Testis (tissue), 3 donors: ENCODE data around the gene NELL2. TPM values are rescaled to one million over a fixed set of nuclear protein-coding genes. Genes with fewer than 3 reads are reported as not detected.

Experiments
- DNase-seq: peaks from one replicate; pipeline ENCODE4 v3.0.0-alpha.2; 2019
- H3K27ac ChIP-seq, 2 donors: fragments of 200-600 bp; sonication (generic); one replicate each; pipeline ENCODE4 v1.5.1; 2019
- H3K27me3 ChIP-seq: fragments of 200-600 bp; sonication (generic); one replicate; pipeline ENCODE4 v1.5.1; 2019
- H3K36me3 ChIP-seq: fragments of 200-600 bp; sonication (generic); one replicate; pipeline ENCODE4 v1.5.1; 2017; ENCODE audit warnings: low read depth; ENCODE audit errors: missing control alignments
- H3K4me1 ChIP-seq: fragments of 200-600 bp; sonication (generic); one replicate; pipeline ENCODE4 v1.5.1; 2019
- H3K4me3 ChIP-seq, 2 donors: fragments of 200-600 bp; sonication (generic); one replicate each; pipeline ENCODE4 v1.5.1; 2017 to 2019
- H3K9me3 ChIP-seq: fragments of 200-600 bp; sonication (generic); one replicate; pipeline ENCODE4 v1.5.1; 2017
- POLR2A ChIP-seq: fragments of 450-650 bp; IDR thresholded peaks from one replicate; pipeline ENCODE4 v1.6.1; 2017; ENCODE audit warnings: antibody characterized with exemption, mild to moderate bottlenecking, moderate library complexity
- WGBS, 2 donors: methylation state at CpG; one replicate each; pipeline ENCODE4 v1.1.5; 2018; 5-methylcytosine and 5-hydroxymethylcytosine counted together
- intact Hi-C: fragments of 100-400 bp; cut with DNase I; formaldehyde crosslinking; loops from one replicate; pipeline ENCODE4 v1.15.1; 2023; ENCODE audit warnings: low total_unique reads
- polyA plus RNA-seq: library from polyadenylated mRNA; stranded (reverse); fragments of 350-450 nt; fragmentation: Illumina TruSeq; extraction: RNeasy Lipid Tissue Mini Kit (QIAGEN cat#74804); gene quantifications from one replicate; pipeline ENCODE4 v1.2.3, GENCODE V29; 2014; ENCODE audit warnings: low read depth, low replicate concordance; ENCODE audit not compliant: insufficient read depth
- total RNA-seq, 2 donors: library from RNA; depleted of rRNA; stranded (reverse); fragments of >200 nt; gene quantifications; one replicate each; pipeline ENCODE4 v1.2.3, GENCODE V29; 2016
- TF ChIP-seq, protein P1 (sequence below), 3 experiments: fragments of 450-650 bp in 2 of 3; fragments of 200-600 bp in 1 of 3; sonication (generic) in 1 of 3; IDR thresholded peaks; one replicate each; pipeline ENCODE4 v1.5.1; 2016 to 2019; ENCODE audit warnings: antibody characterized with exemption in 3 of 3, mild to moderate bottlenecking in 2 of 3, moderate library complexity in 1 of 3

NELL2 gene
- total and polyA plus RNA-seq, 3 donors from 2014 or later: 4.2 to 10.6 (median 9.0) TPM

GRCh38 chr12:44889926-44890325 is 13.8 kb upstream of the NELL2 start:
- Histone ChIP-seq H3K4me1 (no peaks in the 10 kb centered on the region), H3K27me3 (no peaks in the 10 kb centered on the region), H3K27ac (no peak overlapping the region), H3K36me3 (no peaks in the 10 kb centered on the region), H3K9me3 (no peaks in the 10 kb centered on the region), H3K4me3 (no peak overlapping the region)
- TF ChIP-seq POLR2A: no peak
- TF ChIP-seq, protein P1, sequence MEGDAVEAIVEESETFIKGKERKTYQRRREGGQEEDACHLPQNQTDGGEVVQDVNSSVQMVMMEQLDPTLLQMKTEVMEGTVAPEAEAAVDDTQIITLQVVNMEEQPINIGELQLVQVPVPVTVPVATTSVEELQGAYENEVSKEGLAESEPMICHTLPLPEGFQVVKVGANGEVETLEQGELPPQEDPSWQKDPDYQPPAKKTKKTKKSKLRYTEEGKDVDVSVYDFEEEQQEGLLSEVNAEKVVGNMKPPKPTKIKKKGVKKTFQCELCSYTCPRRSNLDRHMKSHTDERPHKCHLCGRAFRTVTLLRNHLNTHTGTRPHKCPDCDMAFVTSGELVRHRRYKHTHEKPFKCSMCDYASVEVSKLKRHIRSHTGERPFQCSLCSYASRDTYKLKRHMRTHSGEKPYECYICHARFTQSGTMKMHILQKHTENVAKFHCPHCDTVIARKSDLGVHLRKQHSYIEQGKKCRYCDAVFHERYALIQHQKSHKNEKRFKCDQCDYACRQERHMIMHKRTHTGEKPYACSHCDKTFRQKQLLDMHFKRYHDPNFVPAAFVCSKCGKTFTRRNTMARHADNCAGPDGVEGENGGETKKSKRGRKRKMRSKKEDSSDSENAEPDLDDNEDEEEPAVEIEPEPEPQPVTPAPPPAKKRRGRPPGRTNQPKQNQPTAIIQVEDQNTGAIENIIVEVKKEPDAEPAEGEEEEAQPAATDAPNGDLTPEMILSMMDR (IDR thresholded peaks at IDR 0.05): no peak
- DNase-seq: no peak
- intact Hi-C loops: no loop called here
- WGBS, 2 donors: 92 to 93% methylated on average over 3 of the region's 3 CpGs

DNA sequence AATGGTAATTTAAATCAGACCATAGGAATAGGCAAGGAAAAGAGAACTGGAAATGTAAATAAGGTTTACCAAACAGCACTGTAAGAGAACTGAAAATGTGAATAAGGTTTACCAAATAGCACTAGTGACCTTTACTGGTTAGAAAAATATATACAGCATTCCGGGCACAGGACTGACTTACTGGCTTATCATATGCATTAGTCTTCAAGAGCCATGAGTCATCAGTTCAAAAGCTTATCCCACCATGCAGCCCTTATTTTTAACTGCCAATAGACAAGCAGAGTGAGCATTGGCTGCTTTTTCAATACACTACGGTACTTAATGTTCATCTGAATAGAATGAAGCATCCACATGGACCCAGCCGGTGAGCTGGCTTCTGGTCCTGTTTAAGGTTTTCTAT is 13.0 kb upstream of the NELL2 start:
- Histone ChIP-seq H3K27me3 (no peaks in the 10 kb centered on the region), H3K27ac (no peak overlapping the region), H3K36me3 (no peaks in the 10 kb centered on the region), H3K4me1 (no peaks in the 10 kb centered on the region), H3K4me3 (no peak overlapping the region), H3K9me3 (no peaks in the 10 kb centered on the region)
- intact Hi-C loops: no loop called here
- WGBS, 2 donors: 78 to 96% methylated on average over 3 of the region's 3 CpGs
- DNase-seq: no peak
- TF ChIP-seq, protein P1 (IDR thresholded peaks at IDR 0.05): no peak
- TF ChIP-seq POLR2A: no peak

GRCh38 chr12:44885902-44886301 is 9.8 kb upstream of the NELL2 start:
- Histone ChIP-seq H3K4me3 (no peak overlapping the region), H3K27ac (no peak overlapping the region), H3K27me3 (no peaks in the 10 kb centered on the region), H3K4me1 (no peaks in the 10 kb centered on the region), H3K36me3 (no peaks in the 10 kb centered on the region), H3K9me3 (no peaks in the 10 kb centered on the region)
- intact Hi-C loops: no loop called here
- no peak for DNase-seq
- no peak for TF ChIP-seq POLR2A
- TF ChIP-seq, protein P1 (IDR thresholded peaks at IDR 0.05): no peak

DNA sequence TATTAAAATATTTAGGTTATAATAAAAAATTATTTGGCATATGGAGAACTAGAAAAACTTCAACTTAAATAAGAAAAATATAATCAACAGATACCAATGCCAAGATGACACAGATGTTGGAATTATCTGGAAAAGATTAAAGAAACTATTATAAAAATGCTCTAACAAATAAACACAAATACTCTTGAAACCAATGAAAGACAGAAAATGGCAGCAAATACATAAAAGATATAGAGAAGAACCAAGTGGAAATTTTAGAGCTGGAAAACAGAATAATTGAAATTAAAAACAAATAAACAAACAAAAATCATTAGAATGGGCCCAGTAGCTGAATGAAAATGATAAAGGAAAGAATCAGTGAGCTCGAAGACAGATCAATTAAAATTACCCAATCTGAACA is 5.1 kb upstream of the NELL2 start:
- Histone ChIP-seq H3K27me3 (no peaks in the 10 kb centered on the region), H3K9me3 (no peaks in the 10 kb centered on the region), H3K36me3 (no peaks in the 10 kb centered on the region), H3K27ac (no peak overlapping the region), H3K4me1 (no peaks in the 10 kb centered on the region), H3K4me3 (no peak overlapping the region)
- no peak for DNase-seq
- intact Hi-C loops: no loop called here
- TF ChIP-seq POLR2A: no peak
- TF ChIP-seq, protein P1 (IDR thresholded peaks at IDR 0.05): no peak
- WGBS, 2 donors: 88 to 96% methylated on average over 1 of the region's 1 CpG

DNA sequence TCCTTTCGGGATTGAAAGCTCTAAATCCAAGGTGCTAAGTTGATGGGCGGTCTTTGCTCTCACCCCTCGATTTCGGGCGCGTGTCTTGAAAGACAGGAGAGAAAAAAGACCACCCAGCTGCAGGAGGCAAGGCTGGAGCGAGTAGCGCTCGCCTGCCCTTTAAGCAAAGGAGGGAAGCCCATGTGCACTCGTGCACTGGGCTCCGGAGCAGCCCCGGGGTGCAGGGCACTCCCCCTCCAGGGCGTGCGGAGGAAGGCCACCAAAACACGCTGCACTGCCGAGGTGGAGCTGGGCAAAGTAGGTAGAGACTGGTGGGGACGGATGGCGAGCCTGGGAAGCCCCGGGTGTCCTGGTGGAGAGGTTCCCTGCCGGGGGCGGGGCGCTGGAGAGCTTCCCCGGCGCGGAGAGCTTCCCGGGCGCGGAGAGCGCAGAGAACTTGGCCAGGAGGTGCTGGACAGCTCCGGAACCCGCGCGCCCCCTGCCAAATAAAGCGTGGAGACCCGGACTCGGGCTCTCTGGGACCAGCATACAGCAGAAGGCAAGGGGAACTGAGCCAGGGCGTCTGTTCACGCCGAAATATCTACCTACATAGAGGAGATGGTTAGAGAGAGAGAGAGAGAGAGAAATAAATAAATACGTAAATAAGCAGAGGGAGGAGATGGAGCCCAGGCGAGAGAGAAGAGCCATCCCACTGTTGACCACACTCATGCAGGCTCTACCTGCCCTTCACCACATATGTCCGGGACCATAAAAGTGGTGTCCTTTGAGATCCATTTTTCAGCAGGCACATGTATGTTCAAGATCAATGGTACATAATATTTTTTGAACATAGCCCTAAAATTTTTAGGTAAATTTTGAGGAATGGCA is 662 bp upstream of the NELL2 start:
- TF ChIP-seq POLR2A: no peak
- TF ChIP-seq, protein P1 (IDR thresholded peaks at IDR 0.05): no peak
- peak overlapping the region; percentile 47 to 67 for H3K4me3 ChIP-seq
- no peaks in the 10 kb centered on the region for H3K27me3 ChIP-seq
- H3K9me3 ChIP-seq: no peaks in the 10 kb centered on the region
- no peak overlapping the region for H3K27ac ChIP-seq
- H3K36me3 ChIP-seq: no peaks in the 10 kb centered on the region
- peak; percentile 56 for DNase-seq
- 2 to 3% methylated on average over 23 to 36 of the region's 42 CpGs for WGBS, 2 donors
- intact Hi-C loops: no loop called here
- H3K4me1 ChIP-seq: no peaks in the 10 kb centered on the region
